ENCODE data around the gene SERPINA4.
"Not testable (repeated sequence)": the region's sequence is repeated elsewhere in the genome, so short reads cannot be mapped to it uniquely, and the experiment has no call there.

Gene SERPINA4

GRCh38 chr14:94569381-94570001 is 8.2 kb downstream of the SERPINA4 start:
- no peak for DNase-seq (ENCODE audit: low read depth)

- no peak for DNase-seq (ENCODE audit: low read depth)
Measured at GRCh38 chr14:94570002-94570400, 8.8 kb downstream of the SERPINA4 start.

GRCh38 chr14:94570440-94570839 is 9.2 kb downstream of the SERPINA4 start:
- DNase-seq (ENCODE audit: low read depth), result no peak

- DNase-seq (ENCODE audit: low read depth), result no peak
Measured at GRCh38 chr14:94571395-94571794, 10.2 kb downstream of the SERPINA4 start.

GRCh38 chr14:94571950-94572349 is 10.7 kb downstream of the SERPINA4 start:
- DNase-seq (ENCODE audit: low read depth), result no peak

- no peak for DNase-seq (ENCODE audit: low read depth)
Measured at GRCh38 chr14:94572637-94573303, 11.5 kb downstream of the SERPINA4 start.

GRCh38 chr14:94573475-94574277 is 12.4 kb downstream of the SERPINA4 start:
- DNase-seq (ENCODE audit: low read depth), result no peak

GRCh38 chr14:94574336-94574735 is 13.1 kb downstream of the SERPINA4 start:
- no peak for DNase-seq (ENCODE audit: low read depth)

- no peak for DNase-seq (ENCODE audit: low read depth)
Measured at GRCh38 chr14:94575730-94576585, 14.7 kb downstream of the SERPINA4 start.

GRCh38 chr14:94577472-94577871 is 16.2 kb downstream of the SERPINA4 start:
- DNase-seq (ENCODE audit: low read depth), result not testable (repeated sequence)

- no peak for DNase-seq (ENCODE audit: low read depth)
Measured at GRCh38 chr14:94578712-94579111, 17.5 kb downstream of the SERPINA4 start.

GRCh38 chr14:94581127-94581999 is 20.1 kb downstream of the SERPINA4 start, which contains the start of gene SERPINA5:
SERPINA5 (plus strand) TSS chr14:94581426; CDS start chr14:94587363, 5,937 bp downstream.
- DNase-seq (ENCODE audit: low read depth), result no peak

GRCh38 chr14:94582199-94582750 is 21.0 kb downstream of the SERPINA4 start:
- DNase-seq (ENCODE audit: low read depth), result no peak

GRCh38 chr14:94582851-94583250 is 21.6 kb downstream of the SERPINA4 start:
- no peak for DNase-seq (ENCODE audit: low read depth)

GRCh38 chr14:94583557-94583956 is 22.3 kb downstream of the SERPINA4 start:
- no peak for DNase-seq (ENCODE audit: low read depth)

GRCh38 chr14:94584591-94585280 is 23.5 kb downstream of the SERPINA4 start:
- no peak for DNase-seq (ENCODE audit: low read depth)

GRCh38 chr14:94586635-94587034 is 25.4 kb downstream of the SERPINA4 start:
- DNase-seq (ENCODE audit: low read depth), result no peak

- DNase-seq (ENCODE audit: low read depth), result no peak
Measured at GRCh38 chr14:94588311-94588710, 27.1 kb downstream of the SERPINA4 start.

GRCh38 chr14:94591073-94591472 is 29.8 kb downstream of the SERPINA4 start:
- no peak for DNase-seq (ENCODE audit: low read depth)

- DNase-seq (ENCODE audit: low read depth), result no peak
Measured at GRCh38 chr14:94591871-94592270, 30.6 kb downstream of the SERPINA4 start.
